ENCODE results near the gene MLH3.

Gene MLH3

GRCh38 chr14:75050852-75051555 lies at the start of gene MLH3:
MLH3 (minus strand) TSS chr14:75051467; CDS start chr14:75049655, 1,812 bp downstream.
- Histone ChIP-seq H3K36me3 (ENCODE audit: control insufficient read depth, insufficient read depth, low read length) (peaks cover 2% of the 10 kb centered on the region), H3K4me3 (ENCODE audit: low read length) (peak within 1 kb of the TSS; percentile 81), H3K4me1 (ENCODE audit: control insufficient read depth, insufficient read depth, low read length) (peaks cover 5% of the 10 kb centered on the region), H3K27me3 (ENCODE audit: control insufficient read depth, insufficient read depth, low read length) (no peaks in the 10 kb centered on the region), H3K27ac (ENCODE audit: low read depth, low read length) (peak within 1 kb of the TSS; percentile 88), H3K9ac (ENCODE audit: low read length) (peak within 1 kb of the TSS; percentile 70)

- peaks cover 30% of the 10 kb centered on the region for H3K36me3 ChIP-seq (ENCODE audit: control insufficient read depth, insufficient read depth, low read length)
- no peaks in the 10 kb centered on the region for H3K27me3 ChIP-seq (ENCODE audit: control insufficient read depth, insufficient read depth, low read length)
- no peak overlapping the region for H3K4me3 ChIP-seq (ENCODE audit: low read length)
- no peak overlapping the region for H3K9ac ChIP-seq (ENCODE audit: low read length)
- H3K27ac ChIP-seq (ENCODE audit: low read depth, low read length) = no peak overlapping the region
- no peaks in the 10 kb centered on the region for H3K4me1 ChIP-seq (ENCODE audit: control insufficient read depth, insufficient read depth, low read length)
Measured at GRCh38 chr14:75098682-75099081, 47.4 kb upstream of the MLH3 start.

GRCh38 chr14:75098212-75098611 lies 46.9 kb upstream of the MLH3 start:
- Histone ChIP-seq H3K27me3 (ENCODE audit: control insufficient read depth, insufficient read depth, low read length) (no peaks in the 10 kb centered on the region), H3K36me3 (ENCODE audit: control insufficient read depth, insufficient read depth, low read length) (peaks cover 30% of the 10 kb centered on the region), H3K9ac (ENCODE audit: low read length) (no peak overlapping the region), H3K4me1 (ENCODE audit: control insufficient read depth, insufficient read depth, low read length) (no peaks in the 10 kb centered on the region), H3K4me3 (ENCODE audit: low read length) (no peak overlapping the region), H3K27ac (ENCODE audit: low read depth, low read length) (no peak overlapping the region)

- H3K4me1 ChIP-seq (ENCODE audit: control insufficient read depth, insufficient read depth, low read length) = no peaks in the 10 kb centered on the region
- H3K27ac ChIP-seq (ENCODE audit: low read depth, low read length) = no peak overlapping the region
Measured at GRCh38 chr14:75096959-75097358, 45.7 kb upstream of the MLH3 start.

GRCh38 chr14:75095690-75096089 lies 44.4 kb upstream of the MLH3 start:
- Histone ChIP-seq H3K36me3 (ENCODE audit: control insufficient read depth, insufficient read depth, low read length) (peaks cover 30% of the 10 kb centered on the region), H3K27ac (ENCODE audit: low read depth, low read length) (no peak overlapping the region), H3K4me1 (ENCODE audit: control insufficient read depth, insufficient read depth, low read length) (no peaks in the 10 kb centered on the region), H3K27me3 (ENCODE audit: control insufficient read depth, insufficient read depth, low read length) (no peaks in the 10 kb centered on the region), H3K9ac (ENCODE audit: low read length) (no peak overlapping the region), H3K4me3 (ENCODE audit: low read length) (no peak overlapping the region)

More at GRCh38 chr14:75096959-75097358, 45.7 kb upstream of the MLH3 start:
- H3K27me3 ChIP-seq (ENCODE audit: control insufficient read depth, insufficient read depth, low read length) = no peaks in the 10 kb centered on the region
- H3K36me3 ChIP-seq (ENCODE audit: control insufficient read depth, insufficient read depth, low read length) = peaks cover 30% of the 10 kb centered on the region
- no peak overlapping the region for H3K4me3 ChIP-seq (ENCODE audit: low read length)
- no peak overlapping the region for H3K9ac ChIP-seq (ENCODE audit: low read length)

GRCh38 chr14:75094896-75095295 lies 43.6 kb upstream of the MLH3 start:
- Histone ChIP-seq H3K9ac (ENCODE audit: low read length) (no peak overlapping the region), H3K4me1 (ENCODE audit: control insufficient read depth, insufficient read depth, low read length) (no peaks in the 10 kb centered on the region), H3K27me3 (ENCODE audit: control insufficient read depth, insufficient read depth, low read length) (no peaks in the 10 kb centered on the region), H3K27ac (ENCODE audit: low read depth, low read length) (no peak overlapping the region), H3K36me3 (ENCODE audit: control insufficient read depth, insufficient read depth, low read length) (peaks cover 33% of the 10 kb centered on the region), H3K4me3 (ENCODE audit: low read length) (no peak overlapping the region)

GRCh38 chr14:75092698-75093097 lies 41.4 kb upstream of the MLH3 start:
- no peak overlapping the region for H3K4me3 ChIP-seq (ENCODE audit: low read length)
- no peaks in the 10 kb centered on the region for H3K27me3 ChIP-seq (ENCODE audit: control insufficient read depth, insufficient read depth, low read length)
- no peak overlapping the region for H3K27ac ChIP-seq (ENCODE audit: low read depth, low read length)
- H3K36me3 ChIP-seq (ENCODE audit: control insufficient read depth, insufficient read depth, low read length) = peaks cover 30% of the 10 kb centered on the region
- H3K4me1 ChIP-seq (ENCODE audit: control insufficient read depth, insufficient read depth, low read length) = no peaks in the 10 kb centered on the region
- H3K9ac ChIP-seq (ENCODE audit: low read length) = no peak overlapping the region

- Histone ChIP-seq H3K27ac (ENCODE audit: low read depth, low read length) (no peak overlapping the region), H3K4me3 (ENCODE audit: low read length) (no peak overlapping the region), H3K4me1 (ENCODE audit: control insufficient read depth, insufficient read depth, low read length) (no peaks in the 10 kb centered on the region), H3K36me3 (ENCODE audit: control insufficient read depth, insufficient read depth, low read length) (peaks cover 30% of the 10 kb centered on the region), H3K9ac (ENCODE audit: low read length) (no peak overlapping the region), H3K27me3 (ENCODE audit: control insufficient read depth, insufficient read depth, low read length) (no peaks in the 10 kb centered on the region)
Measured at GRCh38 chr14:75091251-75091650, 40.0 kb upstream of the MLH3 start.

GRCh38 chr14:75090353-75090752 lies 39.1 kb upstream of the MLH3 start:
- Histone ChIP-seq H3K36me3 (ENCODE audit: control insufficient read depth, insufficient read depth, low read length) (peaks cover 27% of the 10 kb centered on the region), H3K9ac (ENCODE audit: low read length) (no peak overlapping the region), H3K27ac (ENCODE audit: low read depth, low read length) (no peak overlapping the region), H3K4me3 (ENCODE audit: low read length) (no peak overlapping the region), H3K27me3 (ENCODE audit: control insufficient read depth, insufficient read depth, low read length) (no peaks in the 10 kb centered on the region), H3K4me1 (ENCODE audit: control insufficient read depth, insufficient read depth, low read length) (no peaks in the 10 kb centered on the region)

- Histone ChIP-seq H3K9ac (ENCODE audit: low read length) (no peak overlapping the region), H3K27me3 (ENCODE audit: control insufficient read depth, insufficient read depth, low read length) (no peaks in the 10 kb centered on the region), H3K4me1 (ENCODE audit: control insufficient read depth, insufficient read depth, low read length) (no peaks in the 10 kb centered on the region), H3K4me3 (ENCODE audit: low read length) (no peak overlapping the region), H3K36me3 (ENCODE audit: control insufficient read depth, insufficient read depth, low read length) (peaks cover 30% of the 10 kb centered on the region), H3K27ac (ENCODE audit: low read depth, low read length) (no peak overlapping the region)
Measured at GRCh38 chr14:75088566-75089373, 37.5 kb upstream of the MLH3 start.

- Histone ChIP-seq H3K36me3 (ENCODE audit: control insufficient read depth, insufficient read depth, low read length) (peaks cover 33% of the 10 kb centered on the region), H3K4me1 (ENCODE audit: control insufficient read depth, insufficient read depth, low read length) (no peaks in the 10 kb centered on the region), H3K27me3 (ENCODE audit: control insufficient read depth, insufficient read depth, low read length) (no peaks in the 10 kb centered on the region), H3K4me3 (ENCODE audit: low read length) (no peak overlapping the region), H3K27ac (ENCODE audit: low read depth, low read length) (no peak overlapping the region), H3K9ac (ENCODE audit: low read length) (no peak overlapping the region)
Measured at GRCh38 chr14:75088153-75088552, 36.9 kb upstream of the MLH3 start.

GRCh38 chr14:75084513-75084912 lies 33.2 kb upstream of the MLH3 start:
- no peak overlapping the region for H3K4me3 ChIP-seq (ENCODE audit: low read length)
- peaks cover 30% of the 10 kb centered on the region for H3K36me3 ChIP-seq (ENCODE audit: control insufficient read depth, insufficient read depth, low read length)
- no peaks in the 10 kb centered on the region for H3K27me3 ChIP-seq (ENCODE audit: control insufficient read depth, insufficient read depth, low read length)
- H3K27ac ChIP-seq (ENCODE audit: low read depth, low read length) = no peak overlapping the region
- H3K9ac ChIP-seq (ENCODE audit: low read length) = no peak overlapping the region
- peaks cover 13% of the 10 kb centered on the region for H3K4me1 ChIP-seq (ENCODE audit: control insufficient read depth, insufficient read depth, low read length)
